Astrocyte of the cerebellum (primary cell): ENCODE data around the gene KLHDC8B.

Source experiments
- DNase-seq: peaks from one replicate; pipeline ENCODE4 v3.0.0-alpha.2; 2011; ENCODE audit warnings: low read depth
- H3K4me3 ChIP-seq: 2 replicates; pipeline ENCODE4 v1.5.1; 2011; ENCODE audit warnings: mild to moderate bottlenecking, low read depth, low read length, moderate library complexity
- CTCF ChIP-seq: IDR thresholded peaks from 2 replicates; pipeline ENCODE4 v1.5.1; 2012; ENCODE audit warnings: low read length, low read depth, moderate library complexity, mild to moderate bottlenecking; ENCODE audit errors: missing control alignments
- in situ Hi-C: cut with HindIII; loops from 2 replicates; pipeline ENCODE4 v1.10.0; 2017; ENCODE audit warnings: low sequenced_read_pairs

Gene KLHDC8B

GRCh38 chr3:49170744-49171118 lies 667 bp upstream of the KLHDC8B start:
- H3K4me3 ChIP-seq, result peak overlapping the region; percentile 77
- TF ChIP-seq CTCF, result no peak
- in situ Hi-C loops, result no loop called here
- no peak for DNase-seq

DNA sequence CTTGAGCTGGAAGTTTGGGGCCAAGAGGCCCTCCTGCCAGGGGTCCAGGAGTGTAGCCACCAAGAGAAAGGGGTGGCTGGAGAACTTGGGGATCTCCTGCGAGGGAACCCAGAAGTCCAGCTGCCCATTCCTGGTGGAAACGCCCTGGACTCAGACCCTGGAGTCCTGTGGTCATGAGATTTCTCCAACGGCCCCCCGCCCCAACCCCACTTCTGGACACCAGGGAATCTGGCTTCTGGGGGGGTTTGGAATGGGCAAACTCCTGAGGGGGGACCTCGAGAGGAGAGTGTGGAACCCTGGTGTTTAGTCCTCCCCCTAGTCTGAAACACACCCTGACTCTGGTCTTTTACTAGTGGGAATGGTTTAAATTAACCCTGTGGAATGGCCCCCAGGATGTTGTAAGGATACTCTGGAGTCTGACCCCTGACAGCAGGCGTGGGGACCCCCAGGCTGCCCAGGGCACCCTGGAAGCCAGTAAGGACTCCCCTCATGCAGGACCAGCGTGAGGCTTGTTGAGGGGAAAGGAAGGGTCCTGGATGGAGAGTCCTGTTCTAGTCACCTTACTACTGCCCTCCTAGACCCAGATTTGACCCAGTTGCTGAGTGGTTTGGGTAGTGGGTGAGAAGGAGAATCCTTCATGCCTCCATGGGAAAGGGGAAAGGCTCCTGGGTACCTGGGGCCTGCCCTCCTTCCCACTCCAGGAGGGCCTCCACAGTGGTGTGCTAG lies 540 bp downstream of the KLHDC8B start:
- in situ Hi-C loops, result no loop called here
- peak overlapping the region; percentile 77 for H3K4me3 ChIP-seq
- no peak for TF ChIP-seq CTCF
- no peak for DNase-seq

DNA sequence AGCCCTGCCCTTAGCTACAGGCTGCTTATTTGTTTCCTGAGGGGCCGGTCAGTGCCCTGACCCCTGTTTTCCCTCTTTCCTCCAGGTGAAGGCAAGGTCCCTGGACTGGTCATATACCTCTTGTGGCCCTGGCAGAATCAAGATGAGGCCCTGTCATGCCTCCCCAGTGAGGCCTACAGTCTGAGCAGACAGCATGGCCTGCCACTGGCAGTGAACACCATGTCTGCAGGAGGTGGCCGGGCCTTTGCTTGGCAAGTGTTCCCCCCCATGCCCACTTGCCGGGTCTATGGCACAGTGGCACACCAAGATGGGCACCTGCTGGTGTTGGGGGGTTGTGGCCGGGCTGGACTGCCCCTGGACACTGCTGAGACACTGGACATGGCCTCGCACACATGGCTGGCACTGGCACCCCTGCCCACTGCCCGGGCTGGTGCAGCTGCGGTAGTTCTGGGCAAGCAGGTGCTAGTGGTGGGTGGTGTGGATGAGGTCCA lies 1.2 kb downstream of the KLHDC8B start:
- DNase-seq, result no peak
- in situ Hi-C loops, result no loop called here
- no peak for TF ChIP-seq CTCF
- peak overlapping the region; percentile 77 for H3K4me3 ChIP-seq

GRCh38 chr3:49173116-49173791 lies 1.9 kb downstream of the KLHDC8B start:
- in situ Hi-C loops, result no loop called here
- no peak for TF ChIP-seq CTCF
- DNase-seq, result no peak
- H3K4me3 ChIP-seq, result no peak overlapping the region

DNA sequence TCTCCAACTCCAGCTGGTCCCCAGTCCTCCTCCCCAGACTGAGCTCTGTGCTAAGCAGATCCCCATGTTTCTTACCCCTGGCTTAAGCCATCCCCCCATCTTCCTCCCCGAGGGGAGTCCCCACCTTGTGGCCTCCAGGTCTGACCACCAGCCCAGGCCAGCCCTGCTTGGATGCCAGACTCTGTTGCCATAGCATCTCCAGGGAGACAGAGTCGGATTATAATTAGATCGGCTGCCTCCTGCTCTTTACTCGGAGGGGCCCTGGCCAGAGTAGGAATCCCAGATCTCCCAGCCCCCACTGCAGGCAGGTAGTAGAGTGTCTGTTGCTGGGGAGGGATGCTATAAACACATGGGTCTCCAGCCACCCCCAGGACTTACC lies 2.4 kb downstream of the KLHDC8B start:
- in situ Hi-C loops, result no loop called here
- no peak for TF ChIP-seq CTCF
- H3K4me3 ChIP-seq, result no peak overlapping the region
- no peak for DNase-seq

GRCh38 chr3:49174397-49174985 lies 3.1 kb downstream of the KLHDC8B start:
- no peak for DNase-seq
- in situ Hi-C loops, result no loop called here
- no peak overlapping the region for H3K4me3 ChIP-seq
- no peak for TF ChIP-seq CTCF
